H9 (cell line): Measurements from ENCODE around the gene ITK. TPM values are rescaled to one million over a fixed set of nuclear protein-coding genes. Genes with fewer than 3 reads are reported as not detected.

Experiments used
- DNase-seq: peaks from one replicate; pipeline ENCODE4 v3.0.0-alpha.2; 2017
- H2AFZ ChIP-seq: one replicate; pipeline ENCODE4 v1.6.1; 2013; ENCODE audit warnings: mild to moderate bottlenecking, low read length, control low read depth, moderate library complexity
- H2AK5ac ChIP-seq: 2 replicates; pipeline ENCODE4 v1.6.1; 2013; ENCODE audit warnings: low read length, control low read depth, mixed read lengths; ENCODE audit not compliant: insufficient read length
- H2BK120ac ChIP-seq: one replicate; pipeline ENCODE4 v1.6.1; 2013; ENCODE audit warnings: low read depth, mild to moderate bottlenecking, low read length, control low read depth, inconsistent platforms; ENCODE audit not compliant: poor library complexity, severe bottlenecking
- H2BK12ac ChIP-seq: 2 replicates; pipeline ENCODE4 v1.6.1; 2013; ENCODE audit warnings: low read length, control low read depth, mixed read lengths, low read depth; ENCODE audit not compliant: insufficient read length
- H2BK15ac ChIP-seq: 2 replicates; pipeline ENCODE4 v1.6.1; 2013; ENCODE audit warnings: low read depth, low read length, control low read depth
- H2BK20ac ChIP-seq: one replicate; pipeline ENCODE4 v1.6.1; 2013; ENCODE audit warnings: low read depth, mild to moderate bottlenecking, low read length, control low read depth, inconsistent platforms; ENCODE audit not compliant: poor library complexity, severe bottlenecking
- H2BK5ac ChIP-seq: 2 replicates; pipeline ENCODE4 v1.6.1; 2013; ENCODE audit warnings: low read length, control low read depth, mixed read lengths; ENCODE audit not compliant: insufficient read length
- H3K14ac ChIP-seq: 2 replicates; pipeline ENCODE4 v1.6.1; 2013; ENCODE audit warnings: low read length, control low read depth; ENCODE audit not compliant: insufficient read depth
- H3K18ac ChIP-seq: 2 replicates; pipeline ENCODE4 v1.6.1; 2013; ENCODE audit warnings: low read depth, mild to moderate bottlenecking, mixed read lengths, low read length, control low read depth; ENCODE audit not compliant: insufficient read length
- H3K23ac ChIP-seq: 2 replicates; pipeline ENCODE4 v1.6.1; 2013; ENCODE audit warnings: low read length, control low read depth, mixed read lengths, low read depth; ENCODE audit not compliant: insufficient read length
- H3K23me2 ChIP-seq: 2 replicates; pipeline ENCODE4 v1.6.1; 2013; ENCODE audit warnings: low read depth, mild to moderate bottlenecking, mixed read lengths, low read length, control low read depth; ENCODE audit not compliant: insufficient read length, poor library complexity, severe bottlenecking
- H3K27ac ChIP-seq: 2 replicates; pipeline ENCODE4 v1.5.1; 2013; ENCODE audit warnings: low read length, control low read depth, mixed read lengths, low read depth; ENCODE audit not compliant: insufficient read length
- H3K27me3 ChIP-seq: 2 replicates; pipeline ENCODE4 v1.6.1; 2013; ENCODE audit warnings: low read length, control low read depth, inconsistent platforms; ENCODE audit not compliant: insufficient read depth
- H3K4ac ChIP-seq: 2 replicates; pipeline ENCODE4 v1.6.1; 2013; ENCODE audit warnings: low read depth, mild to moderate bottlenecking, control low read depth, inconsistent platforms, low read length, moderate library complexity
- H3K4me1 ChIP-seq: 2 replicates; pipeline ENCODE4 v1.6.1; 2013; ENCODE audit warnings: low read length, control low read depth, inconsistent platforms; ENCODE audit not compliant: insufficient read depth
- H3K4me2 ChIP-seq: 2 replicates; pipeline ENCODE4 v1.6.1; 2013; ENCODE audit warnings: low read length, control low read depth, mixed read lengths; ENCODE audit not compliant: insufficient read length, insufficient read depth
- H3K56ac ChIP-seq: 2 replicates; pipeline ENCODE4 v1.6.1; 2013; ENCODE audit warnings: low read depth, mild to moderate bottlenecking, mixed read lengths, low read length, control low read depth; ENCODE audit not compliant: insufficient read length
- H3K79me1 ChIP-seq: 2 replicates; pipeline ENCODE4 v1.6.1; 2013; ENCODE audit warnings: low read depth, mild to moderate bottlenecking, moderate library complexity, low read length, control low read depth, inconsistent platforms; ENCODE audit not compliant: insufficient read depth, poor library complexity, severe bottlenecking
- H3K79me2 ChIP-seq: 2 replicates; pipeline ENCODE4 v1.6.1; 2013; ENCODE audit warnings: low read length, control low read depth, inconsistent platforms; ENCODE audit not compliant: insufficient read depth
- H3K9ac ChIP-seq: 2 replicates; pipeline ENCODE4 v1.6.1; 2013; ENCODE audit warnings: low read length, control low read depth, mixed read lengths; ENCODE audit not compliant: insufficient read length; ENCODE audit errors: extremely low read depth
- H3K9me3 ChIP-seq: one replicate; pipeline ENCODE4 v1.6.1; 2013; ENCODE audit warnings: low read depth, low read length, inconsistent platforms; ENCODE audit not compliant: control insufficient read depth
- H3T11ph ChIP-seq: one replicate; pipeline ENCODE4 v1.6.1; 2013; ENCODE audit warnings: mild to moderate bottlenecking, low read length, control low read depth, inconsistent platforms
- H4K20me1 ChIP-seq: one replicate; pipeline ENCODE4 v1.6.1; 2013; ENCODE audit not compliant: control insufficient read depth, insufficient read length, insufficient read depth
- H4K5ac ChIP-seq: 2 replicates; pipeline ENCODE4 v1.6.1; 2013; ENCODE audit warnings: low read depth, mild to moderate bottlenecking, mixed read lengths, low read length, control low read depth; ENCODE audit not compliant: insufficient read length
- H4K8ac ChIP-seq: replicated peaks from 2 replicates; pipeline ENCODE4 v1.6.1; 2013; ENCODE audit warnings: low read length, control low read depth, mixed read lengths, low read depth; ENCODE audit not compliant: insufficient read length
- H4K91ac ChIP-seq: 2 replicates; pipeline ENCODE4 v1.6.1; 2013; ENCODE audit warnings: low read depth, mild to moderate bottlenecking, moderate library complexity, mixed read lengths, low read length, control low read depth; ENCODE audit not compliant: insufficient read length
- H3K27ac Mint-ChIP-seq, 3 experiments: 2 replicates in 2 of 3; 3 replicates in 1 of 3; pipeline ENCODE4 v1.8.0; 2020 to 2021; ENCODE audit warnings: mixed read lengths in 3 of 3, mild to moderate bottlenecking in 1 of 3, moderate library complexity in 1 of 3
- H3K27me3 Mint-ChIP-seq: 2 replicates; pipeline ENCODE4 v1.8.0; 2021; ENCODE audit warnings: low read depth, mild to moderate bottlenecking, moderate library complexity, mixed read lengths
- H3K36me3 Mint-ChIP-seq, 3 experiments: 2 replicates in 2 of 3; 3 replicates in 1 of 3; pipeline ENCODE4 v1.8.0; 2020 to 2021; ENCODE audit warnings: low read depth in 3 of 3, mixed read lengths in 3 of 3; ENCODE audit not compliant: insufficient read depth in 1 of 3
- H3K4me1 Mint-ChIP-seq, 2 experiments: 2 replicates each; pipeline ENCODE4 v1.8.0; 2020; ENCODE audit warnings: mixed read lengths in 2 of 2
- H3K4me3 Mint-ChIP-seq, 2 experiments: 2 replicates in 1 of 2; 3 replicates in 1 of 2; pipeline ENCODE4 v1.8.0; 2020 to 2021; ENCODE audit warnings: mild to moderate bottlenecking in 2 of 2, mixed read lengths in 2 of 2, moderate library complexity in 1 of 2
- H3K9me3 Mint-ChIP-seq, 2 experiments: 2 replicates in 1 of 2; 3 replicates in 1 of 2; pipeline ENCODE4 v1.8.0; 2020; ENCODE audit warnings: mild to moderate bottlenecking in 2 of 2, mixed read lengths in 2 of 2, moderate library complexity in 1 of 2
- WGBS: extraction: QIAGEN DNeasy Blood & Tissue Kit; methylation state at CpG from one replicate; pipeline ENCODE4 v1.1.7; 2013; ENCODE audit warnings: missing lambda C conversion rate, low lambda C conversion rate, mixed read lengths; ENCODE audit not compliant: insufficient read length; ENCODE audit errors: extremely low coverage; 5-methylcytosine and 5-hydroxymethylcytosine counted together
- total RNA-seq: library from RNA; stranded (reverse); gene quantifications from 2 replicates; pipeline ENCODE4 v1.2.1, GENCODE V29; 2021
- TF ChIP-seq, protein P1 (sequence below): fragments of 200-600 bp; sonication (generic); conservative IDR thresholded peaks from 3 replicates; pipeline ENCODE4 v1.8.0; 2021; ENCODE audit warnings: antibody characterized with exemption, mild to moderate bottlenecking

The ITK gene
- total RNA-seq, 1 experiment from 2014 or later, result 0.22 TPM

DNA sequence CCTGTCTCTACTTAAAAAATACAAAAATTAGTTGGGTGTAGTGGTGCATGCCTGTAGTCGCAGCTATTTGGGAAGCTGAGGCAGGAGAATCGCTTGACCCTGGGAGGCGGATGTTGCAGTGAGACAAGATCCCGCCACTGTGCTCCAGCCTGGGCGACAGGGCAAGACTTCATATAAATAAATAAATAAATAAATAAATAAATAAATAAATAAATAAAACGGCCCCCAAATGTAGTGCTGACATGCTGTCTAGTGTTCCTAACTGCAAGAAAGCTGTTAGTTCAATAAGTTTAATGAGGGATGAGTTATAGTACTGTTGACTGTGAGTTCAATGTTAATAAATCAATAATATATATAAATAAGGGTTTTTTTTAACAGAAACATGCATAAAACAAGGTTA is 77.8 kb downstream of the ITK start:
- Histone ChIP-seq H4K91ac (no peak overlapping the region), H3K4me2 (no peak overlapping the region), H3K56ac (no peak overlapping the region), H3K27ac (no peak overlapping the region), H3K79me1 (no peaks in the 10 kb centered on the region), H2AK5ac (no peak overlapping the region), H2BK120ac (no peak overlapping the region), H3K14ac (no peak overlapping the region), H3K4me1 (no peaks in the 10 kb centered on the region), H2BK20ac (no peak overlapping the region), H4K5ac (no peak overlapping the region), H3K4ac (no peak overlapping the region), H3K27me3 (no peaks in the 10 kb centered on the region), H3K9me3 (no peaks in the 10 kb centered on the region), H2AFZ (no peak overlapping the region), H3T11ph (no peak overlapping the region), H3K18ac (no peak overlapping the region), H3K23ac (no peak overlapping the region), H2BK15ac (no peak overlapping the region), H4K20me1 (no peaks in the 10 kb centered on the region), H2BK12ac (no peak overlapping the region), H3K23me2 (no peaks in the 10 kb centered on the region), H3K79me2 (no peaks in the 10 kb centered on the region), H3K9ac (no peak overlapping the region), H4K8ac (no peak overlapping the region), H2BK5ac (no peak overlapping the region)
- H3K4me1 Mint-ChIP-seq, result peaks cover 4% of the 10 kb centered on the region in 2 experiments; a peak in 3 of 4 replicates
- H3K27ac Mint-ChIP-seq, result no peak overlapping the region
- no peak overlapping the region for H3K4me3 Mint-ChIP-seq
- H3K9me3 Mint-ChIP-seq, result no peaks in the 10 kb centered on the region; a peak in 2 of 5 replicates
- no CpG with 5 or more reads among the region's 6 CpGs for WGBS
- no peak for DNase-seq
- no peaks in the 10 kb centered on the region; a peak in 1 of 7 replicates for H3K36me3 Mint-ChIP-seq
- TF ChIP-seq, protein P1, sequence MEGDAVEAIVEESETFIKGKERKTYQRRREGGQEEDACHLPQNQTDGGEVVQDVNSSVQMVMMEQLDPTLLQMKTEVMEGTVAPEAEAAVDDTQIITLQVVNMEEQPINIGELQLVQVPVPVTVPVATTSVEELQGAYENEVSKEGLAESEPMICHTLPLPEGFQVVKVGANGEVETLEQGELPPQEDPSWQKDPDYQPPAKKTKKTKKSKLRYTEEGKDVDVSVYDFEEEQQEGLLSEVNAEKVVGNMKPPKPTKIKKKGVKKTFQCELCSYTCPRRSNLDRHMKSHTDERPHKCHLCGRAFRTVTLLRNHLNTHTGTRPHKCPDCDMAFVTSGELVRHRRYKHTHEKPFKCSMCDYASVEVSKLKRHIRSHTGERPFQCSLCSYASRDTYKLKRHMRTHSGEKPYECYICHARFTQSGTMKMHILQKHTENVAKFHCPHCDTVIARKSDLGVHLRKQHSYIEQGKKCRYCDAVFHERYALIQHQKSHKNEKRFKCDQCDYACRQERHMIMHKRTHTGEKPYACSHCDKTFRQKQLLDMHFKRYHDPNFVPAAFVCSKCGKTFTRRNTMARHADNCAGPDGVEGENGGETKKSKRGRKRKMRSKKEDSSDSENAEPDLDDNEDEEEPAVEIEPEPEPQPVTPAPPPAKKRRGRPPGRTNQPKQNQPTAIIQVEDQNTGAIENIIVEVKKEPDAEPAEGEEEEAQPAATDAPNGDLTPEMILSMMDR, result no peak
- H3K27me3 Mint-ChIP-seq, result peaks cover 5% of the 10 kb centered on the region
